ENCODE results near the gene TDRD9. TPM values are rescaled to one million over a fixed set of nuclear protein-coding genes. Genes with fewer than 3 reads are reported as not detected.

Gene TDRD9
- total RNA-seq, 1 donor from 2014 or later: 4.8 TPM

DNA sequence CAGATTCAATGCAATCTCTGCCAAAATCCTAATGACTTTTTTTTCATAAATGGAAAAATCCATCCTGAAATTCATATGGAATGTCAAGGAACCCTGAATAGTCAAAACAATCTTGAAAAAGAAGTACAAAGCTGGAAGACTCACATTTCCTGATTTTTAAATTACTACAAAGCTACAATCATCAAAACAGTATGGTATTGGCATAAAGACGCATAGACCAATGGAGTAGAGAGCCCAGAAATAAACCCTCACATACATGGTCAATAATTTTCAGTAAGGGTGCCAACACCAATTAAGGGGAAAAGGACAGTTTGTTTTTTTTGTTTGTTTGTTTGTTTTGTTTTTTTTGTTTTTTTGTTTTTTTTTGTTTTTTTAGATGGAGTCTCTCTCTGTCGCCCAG is 18.7 kb downstream of the TDRD9 start:
- Histone ChIP-seq H3K9me3 (replicated peaks) (peaks cover 14% of the 10 kb centered on the region), H3K27me3 (ENCODE audit: low read depth) (peaks cover 19% of the 10 kb centered on the region), H3K4me3 (no peak overlapping the region), H3K27ac (replicated peaks) (no peak overlapping the region), H3K36me3 (no peaks in the 10 kb centered on the region), H3K4me1 (peaks cover 19% of the 10 kb centered on the region)
- TF ChIP-seq, protein P1, sequence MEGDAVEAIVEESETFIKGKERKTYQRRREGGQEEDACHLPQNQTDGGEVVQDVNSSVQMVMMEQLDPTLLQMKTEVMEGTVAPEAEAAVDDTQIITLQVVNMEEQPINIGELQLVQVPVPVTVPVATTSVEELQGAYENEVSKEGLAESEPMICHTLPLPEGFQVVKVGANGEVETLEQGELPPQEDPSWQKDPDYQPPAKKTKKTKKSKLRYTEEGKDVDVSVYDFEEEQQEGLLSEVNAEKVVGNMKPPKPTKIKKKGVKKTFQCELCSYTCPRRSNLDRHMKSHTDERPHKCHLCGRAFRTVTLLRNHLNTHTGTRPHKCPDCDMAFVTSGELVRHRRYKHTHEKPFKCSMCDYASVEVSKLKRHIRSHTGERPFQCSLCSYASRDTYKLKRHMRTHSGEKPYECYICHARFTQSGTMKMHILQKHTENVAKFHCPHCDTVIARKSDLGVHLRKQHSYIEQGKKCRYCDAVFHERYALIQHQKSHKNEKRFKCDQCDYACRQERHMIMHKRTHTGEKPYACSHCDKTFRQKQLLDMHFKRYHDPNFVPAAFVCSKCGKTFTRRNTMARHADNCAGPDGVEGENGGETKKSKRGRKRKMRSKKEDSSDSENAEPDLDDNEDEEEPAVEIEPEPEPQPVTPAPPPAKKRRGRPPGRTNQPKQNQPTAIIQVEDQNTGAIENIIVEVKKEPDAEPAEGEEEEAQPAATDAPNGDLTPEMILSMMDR (IDR thresholded peaks at IDR 0.05; ENCODE audit: borderline replicate concordance): no peak
- intact Hi-C loops (cut with micrococcal nuclease): no loop called here
- no peak for DNase-seq

DNA sequence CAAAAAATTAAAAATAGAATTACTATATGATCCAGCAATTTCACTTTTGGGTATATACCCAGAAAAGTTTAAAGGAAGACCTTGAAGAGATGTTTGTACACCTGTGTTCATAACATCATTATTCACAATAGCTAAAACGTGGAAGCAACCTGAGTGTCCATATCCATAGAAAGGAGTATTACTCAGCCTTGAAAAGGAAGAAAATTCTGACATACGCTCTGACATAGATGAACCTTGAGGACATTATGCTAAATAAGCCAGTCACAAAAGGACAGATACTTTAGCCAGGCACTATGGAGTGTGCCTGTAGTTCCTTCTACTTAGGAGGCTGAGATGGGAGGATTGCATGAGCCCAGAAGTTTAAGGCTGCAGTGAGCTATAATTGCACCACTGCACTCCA is 20.2 kb downstream of the TDRD9 start:
- Histone ChIP-seq H3K36me3 (no peaks in the 10 kb centered on the region), H3K9me3 (replicated peaks) (peaks cover 14% of the 10 kb centered on the region), H3K27me3 (ENCODE audit: low read depth) (peaks cover 18% of the 10 kb centered on the region), H3K27ac (replicated peaks) (no peak overlapping the region), H3K4me3 (no peak overlapping the region), H3K4me1 (peaks cover 12% of the 10 kb centered on the region)
- no peak for DNase-seq
- TF ChIP-seq, protein P1 (IDR thresholded peaks at IDR 0.05; ENCODE audit: borderline replicate concordance): no peak
- intact Hi-C loops (cut with micrococcal nuclease): no loop called here

DNA sequence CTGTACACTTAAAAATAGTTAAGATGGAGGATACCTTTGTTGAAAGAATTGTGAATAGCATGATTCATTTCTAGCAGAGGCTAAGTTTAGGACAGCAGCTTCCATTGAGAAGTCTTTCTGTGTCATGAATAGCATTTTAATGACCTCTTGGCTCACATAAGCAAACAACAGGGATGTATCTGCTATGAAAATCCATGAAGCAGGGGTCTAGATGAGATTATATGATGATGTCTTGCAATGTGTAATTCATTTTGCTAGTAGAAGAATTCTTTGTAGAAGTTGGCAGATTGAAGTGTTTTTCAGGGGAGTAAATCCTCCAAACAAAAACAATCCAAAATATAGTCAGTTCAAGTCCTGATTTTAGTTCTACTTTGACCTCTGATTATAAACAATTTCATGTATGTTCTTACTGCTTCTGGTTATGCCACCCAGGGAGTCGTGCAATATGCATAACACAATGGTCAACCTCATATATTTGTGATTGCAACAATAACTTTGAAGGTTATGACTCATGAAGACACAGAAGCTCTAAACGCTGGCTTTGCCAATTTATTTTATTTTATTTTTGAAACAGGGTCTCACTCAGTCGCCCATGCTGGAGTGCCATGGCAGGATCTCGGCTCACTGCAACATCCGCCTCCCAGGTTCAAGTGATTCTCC is 21.0 kb downstream of the TDRD9 start:
- Histone ChIP-seq H3K9me3 (replicated peaks) (peaks cover 14% of the 10 kb centered on the region), H3K4me3 (no peak overlapping the region), H3K36me3 (no peaks in the 10 kb centered on the region), H3K27ac (replicated peaks) (no peak overlapping the region), H3K4me1 (peaks cover 4% of the 10 kb centered on the region), H3K27me3 (ENCODE audit: low read depth) (peaks cover 15% of the 10 kb centered on the region)
- intact Hi-C loops (cut with micrococcal nuclease): no loop called here
- TF ChIP-seq, protein P1 (IDR thresholded peaks at IDR 0.05; ENCODE audit: borderline replicate concordance): no peak
- no peak for DNase-seq

DNA sequence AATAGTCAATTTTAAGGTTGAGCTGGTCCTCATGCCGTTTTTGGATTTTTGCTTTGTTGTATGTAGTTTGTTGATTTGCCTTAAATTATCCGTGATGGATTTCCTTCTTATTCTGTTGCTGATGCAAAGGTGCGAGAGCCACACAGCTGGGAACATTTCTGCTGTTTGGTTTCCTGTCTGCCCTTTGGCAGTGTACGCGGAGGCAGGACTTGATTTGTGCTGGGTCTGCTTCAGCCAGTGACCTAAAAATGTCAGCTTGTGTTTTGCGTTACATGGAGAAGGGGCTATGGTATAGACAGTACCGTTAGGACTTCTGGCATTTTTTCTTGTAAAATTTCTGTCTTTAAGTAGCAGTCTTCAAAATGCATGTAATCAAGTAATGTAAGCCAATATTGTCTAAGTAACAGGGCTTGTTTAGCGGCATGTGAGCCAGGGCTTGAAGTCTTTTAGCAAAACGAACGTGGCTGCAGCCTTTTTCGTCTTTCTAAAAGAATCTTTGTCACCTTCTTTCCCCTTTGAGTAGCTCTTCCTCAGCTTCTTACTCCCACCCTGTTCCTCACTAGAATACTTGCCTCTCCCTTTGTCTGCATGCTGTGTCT is 32.3 kb downstream of the TDRD9 start:
- DNase-seq: no peak
- Histone ChIP-seq H3K9me3 (replicated peaks) (no peaks in the 10 kb centered on the region), H3K27me3 (ENCODE audit: low read depth) (no peaks in the 10 kb centered on the region), H3K4me3 (no peak overlapping the region), H3K36me3 (no peaks in the 10 kb centered on the region), H3K27ac (replicated peaks) (no peak overlapping the region), H3K4me1 (peaks cover 9% of the 10 kb centered on the region)
- TF ChIP-seq, protein P1 (IDR thresholded peaks at IDR 0.05; ENCODE audit: borderline replicate concordance): no peak
- intact Hi-C loops (cut with micrococcal nuclease): no loop called here

DNA sequence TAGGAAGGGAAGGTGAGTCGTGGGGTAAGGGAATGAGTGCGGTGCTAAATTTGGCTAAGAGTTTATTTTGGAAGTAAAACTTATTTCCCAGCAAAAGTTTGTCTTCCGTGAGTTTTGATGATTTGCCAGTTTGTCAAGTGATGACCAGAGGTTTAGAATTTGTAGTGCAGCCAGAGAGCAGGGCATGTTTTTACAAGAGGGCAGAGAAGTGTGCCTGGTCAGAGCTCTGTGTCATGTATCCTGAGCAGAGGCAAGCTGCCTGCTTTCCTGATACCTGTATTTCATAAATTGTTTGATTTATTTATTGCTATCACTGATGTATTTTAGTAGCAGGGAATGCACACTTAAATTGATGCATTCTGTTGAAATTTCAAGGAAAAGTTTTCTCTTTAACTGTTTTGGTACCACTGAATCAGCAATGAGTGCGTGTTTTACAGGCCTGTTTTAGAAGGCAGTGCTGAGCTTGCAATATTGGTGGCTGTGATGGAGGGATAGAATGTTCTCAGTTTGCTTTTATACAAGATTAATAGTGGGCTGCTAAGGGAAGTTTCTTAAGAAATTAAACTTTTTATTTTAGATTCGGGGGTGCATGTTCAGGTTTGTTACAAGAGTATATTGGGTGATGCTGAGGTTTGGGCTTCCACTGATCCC is 33.8 kb downstream of the TDRD9 start:
- intact Hi-C loops (cut with micrococcal nuclease): no loop called here
- TF ChIP-seq, protein P1 (IDR thresholded peaks at IDR 0.05; ENCODE audit: borderline replicate concordance): no peak
- H3K27me3 ChIP-seq (ENCODE audit: low read depth): no peaks in the 10 kb centered on the region
- H3K27ac ChIP-seq (replicated peaks): no peak overlapping the region
- no peak for DNase-seq
- H3K4me3 ChIP-seq: no peak overlapping the region
- H3K4me1 ChIP-seq: peaks cover 9% of the 10 kb centered on the region
- no peaks in the 10 kb centered on the region for H3K36me3 ChIP-seq
- H3K9me3 ChIP-seq (replicated peaks): no peaks in the 10 kb centered on the region
